Measurements from ENCODE around the gene STK25.

GRCh38 chr2:241516520-241516965 is 8.2 kb upstream of the STK25 start:
- TF ChIP-seq CTCF (conservative IDR thresholded peaks at IDR 0.05) (no peak), EZH2 (IDR thresholded peaks at IDR 0.05; ENCODE audit: low read depth) (no peak)
